Skeletal muscle satellite cell (primary cell): ENCODE results near the gene SMARCD2. TPM values are rescaled to one million over a fixed set of nuclear protein-coding genes. Genes with fewer than 3 reads are reported as not detected.

Source experiments
- H3K27me3 ChIP-seq: 2 replicates; pipeline ENCODE4 v1.7.0; 2013; ENCODE audit warnings: low read length; ENCODE audit not compliant: control insufficient read depth, insufficient read depth
- H3K36me3 ChIP-seq: 2 replicates; pipeline ENCODE4 v1.7.0; 2013; ENCODE audit warnings: mild to moderate bottlenecking, control low read depth, low read length; ENCODE audit not compliant: insufficient read depth
- H3K4me1 ChIP-seq: 2 replicates; pipeline ENCODE4 v1.7.0; 2013; ENCODE audit warnings: low read length; ENCODE audit not compliant: control insufficient read depth, insufficient read depth
- H3K4me2 ChIP-seq: 2 replicates; pipeline ENCODE4 v1.7.0; 2013; ENCODE audit warnings: mild to moderate bottlenecking, low read length
- H3K4me3 ChIP-seq: 2 replicates; pipeline ENCODE4 v1.7.0; 2013; ENCODE audit warnings: low read length
- H3K9ac ChIP-seq: 2 replicates; pipeline ENCODE4 v1.7.0; 2013; ENCODE audit warnings: mild to moderate bottlenecking, low read depth, low read length, moderate library complexity
- H3K9me3 ChIP-seq: replicated peaks from 2 replicates; pipeline ENCODE4 v1.7.0; 2013; ENCODE audit warnings: mild to moderate bottlenecking, control low read depth, low read length
- small RNA-seq: library from RNA; depleted of rRNA; stranded (forward); fragments of <200 nt; gene quantifications from one replicate; pipeline ENCODE3, GENCODE V24; 2012

The SMARCD2 gene

DNA sequence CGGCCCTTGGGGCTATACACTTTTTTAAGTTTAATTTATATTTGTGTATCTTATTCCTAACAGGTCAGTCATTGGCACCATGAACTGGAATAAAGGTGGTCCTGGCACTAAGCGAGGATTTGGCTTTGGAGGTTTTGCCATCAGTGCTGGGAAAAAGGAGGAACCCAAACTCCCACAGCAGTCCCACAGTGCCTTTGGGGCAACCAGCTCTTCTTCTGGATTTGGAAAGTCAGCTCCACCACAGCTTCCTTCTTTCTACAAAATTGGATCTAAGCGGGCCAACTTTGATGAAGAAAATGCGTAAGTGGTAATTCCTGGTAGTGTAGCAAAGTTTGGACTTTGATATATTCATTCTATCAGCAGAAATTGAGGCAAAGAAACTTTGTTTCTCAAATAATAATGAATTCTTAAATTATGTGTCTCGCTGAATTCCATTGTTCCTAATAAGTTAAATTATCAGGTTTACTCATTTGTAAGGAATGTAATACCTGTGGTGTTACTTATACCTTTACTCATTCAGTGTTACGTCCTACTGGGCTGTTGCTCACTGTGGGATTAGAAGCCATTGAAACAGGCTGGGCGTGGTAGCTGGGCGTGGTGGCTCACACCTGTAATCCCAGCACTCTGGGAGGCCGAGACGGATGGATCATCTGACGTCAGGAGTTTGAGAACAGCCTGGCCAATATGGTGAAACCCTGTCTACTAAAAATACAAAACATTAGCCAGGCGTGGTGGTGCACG lies 55.3 kb downstream of the SMARCD2 start:
- peaks cover 25% of the 10 kb centered on the region for H3K4me1 ChIP-seq
- H3K4me3 ChIP-seq, result no peak overlapping the region
- H3K9me3 ChIP-seq, result no peaks in the 10 kb centered on the region
- no peak overlapping the region for H3K4me2 ChIP-seq
- no peak overlapping the region for H3K9ac ChIP-seq
- H3K36me3 ChIP-seq, result peaks cover 37% of the 10 kb centered on the region
- no peaks in the 10 kb centered on the region for H3K27me3 ChIP-seq

DNA sequence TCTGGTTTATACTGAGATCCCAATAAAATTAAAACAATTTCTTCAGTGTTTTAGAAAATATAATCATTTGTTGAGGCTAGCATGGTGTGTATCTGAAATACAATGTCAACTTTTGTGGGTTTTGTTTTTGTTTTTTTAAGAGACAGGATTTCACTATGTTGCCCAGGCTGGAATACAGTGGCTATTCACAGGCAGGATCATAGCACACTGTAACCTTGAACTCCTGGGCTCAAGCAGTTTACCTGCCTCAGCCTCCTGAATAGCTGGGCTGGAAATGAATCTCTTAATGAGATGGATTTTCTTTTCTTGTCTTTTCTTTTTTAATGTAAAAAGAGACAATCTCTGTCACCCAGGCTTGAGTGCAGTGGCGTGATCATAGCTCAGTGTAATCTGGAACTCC lies 56.4 kb downstream of the SMARCD2 start:
- no peaks in the 10 kb centered on the region for H3K27me3 ChIP-seq
- peaks cover 29% of the 10 kb centered on the region for H3K36me3 ChIP-seq
- peaks cover 28% of the 10 kb centered on the region for H3K4me1 ChIP-seq
- H3K9ac ChIP-seq, result no peak overlapping the region
- no peaks in the 10 kb centered on the region for H3K9me3 ChIP-seq
- H3K4me2 ChIP-seq, result no peak overlapping the region
- no peak overlapping the region for H3K4me3 ChIP-seq

DNA sequence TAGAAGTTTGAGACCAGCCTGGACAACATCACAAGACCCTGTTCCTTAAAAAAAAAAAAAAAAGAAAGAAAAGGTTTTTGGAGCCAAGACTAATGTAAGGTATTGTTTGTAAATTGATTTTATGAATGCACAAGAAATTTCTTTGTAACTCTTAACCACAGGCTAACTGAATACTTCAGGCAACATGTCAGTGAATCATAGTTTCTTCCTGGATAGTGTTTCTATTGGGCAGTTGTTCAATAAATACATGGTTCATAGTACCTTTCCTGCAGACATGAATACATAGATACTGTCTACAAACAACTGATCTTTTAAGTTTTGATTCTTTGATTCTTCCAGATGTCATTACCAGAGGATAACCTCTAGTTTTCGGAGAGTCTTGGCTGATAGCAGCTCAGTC lies 56.9 kb downstream of the SMARCD2 start:
- Histone ChIP-seq H3K27me3 (no peaks in the 10 kb centered on the region), H3K4me2 (peak overlapping the region; percentile 20), H3K9ac (no peak overlapping the region), H3K4me3 (no peak overlapping the region), H3K9me3 (no peaks in the 10 kb centered on the region), H3K36me3 (peaks cover 29% of the 10 kb centered on the region), H3K4me1 (peaks cover 33% of the 10 kb centered on the region)

DNA sequence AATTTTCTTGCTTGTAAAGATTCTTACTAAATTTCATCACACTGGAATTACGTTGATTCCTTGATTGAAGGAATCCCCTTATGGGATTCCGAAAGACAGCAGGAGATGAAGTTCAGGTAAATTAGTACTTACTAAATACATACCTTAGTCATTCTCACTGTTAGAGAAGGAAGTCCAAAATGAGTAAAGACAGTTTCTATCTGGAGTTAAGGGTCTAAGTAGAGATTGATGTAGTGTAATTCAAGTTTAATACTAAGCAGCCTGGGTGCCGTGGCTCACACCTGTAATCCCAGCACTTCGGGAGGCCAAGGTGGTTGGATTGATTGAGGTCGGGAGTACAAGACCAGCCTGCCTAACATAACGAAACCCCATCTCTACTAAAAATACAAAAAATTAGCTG lies 59.0 kb downstream of the SMARCD2 start:
- H3K9ac ChIP-seq, result no peak overlapping the region
- H3K4me3 ChIP-seq, result no peak overlapping the region
- peaks cover 30% of the 10 kb centered on the region for H3K36me3 ChIP-seq
- H3K27me3 ChIP-seq, result no peaks in the 10 kb centered on the region
- no peak overlapping the region for H3K4me2 ChIP-seq
- no peaks in the 10 kb centered on the region for H3K9me3 ChIP-seq
- peaks cover 38% of the 10 kb centered on the region for H3K4me1 ChIP-seq

Small RNA genes within 50 kb of the gene (small RNA-seq; reads per million reads assigned to genes)
- not detected for gene AC040958.1
